Erythroblast (primary cell): ENCODE data around the gene PHLDA2.

Experiments used
- GATA1 ChIP-seq: IDR thresholded peaks from 2 replicates; pipeline ENCODE4 v1.6.1; 2011; ENCODE audit warnings: low read depth, mild to moderate bottlenecking, control low read depth, low read length, moderate library complexity
- POLR2A ChIP-seq: IDR thresholded peaks from 2 replicates; pipeline ENCODE4 v1.6.1; 2011; ENCODE audit warnings: mild to moderate bottlenecking, low read length

GRCh38 chr11:2952290-2952689 is 23.1 kb upstream of the PHLDA2 start:
- no peak for TF ChIP-seq POLR2A
- no peak for TF ChIP-seq GATA1
